ENCODE results near the gene SMYD3.

- TF ChIP-seq, protein P1, sequence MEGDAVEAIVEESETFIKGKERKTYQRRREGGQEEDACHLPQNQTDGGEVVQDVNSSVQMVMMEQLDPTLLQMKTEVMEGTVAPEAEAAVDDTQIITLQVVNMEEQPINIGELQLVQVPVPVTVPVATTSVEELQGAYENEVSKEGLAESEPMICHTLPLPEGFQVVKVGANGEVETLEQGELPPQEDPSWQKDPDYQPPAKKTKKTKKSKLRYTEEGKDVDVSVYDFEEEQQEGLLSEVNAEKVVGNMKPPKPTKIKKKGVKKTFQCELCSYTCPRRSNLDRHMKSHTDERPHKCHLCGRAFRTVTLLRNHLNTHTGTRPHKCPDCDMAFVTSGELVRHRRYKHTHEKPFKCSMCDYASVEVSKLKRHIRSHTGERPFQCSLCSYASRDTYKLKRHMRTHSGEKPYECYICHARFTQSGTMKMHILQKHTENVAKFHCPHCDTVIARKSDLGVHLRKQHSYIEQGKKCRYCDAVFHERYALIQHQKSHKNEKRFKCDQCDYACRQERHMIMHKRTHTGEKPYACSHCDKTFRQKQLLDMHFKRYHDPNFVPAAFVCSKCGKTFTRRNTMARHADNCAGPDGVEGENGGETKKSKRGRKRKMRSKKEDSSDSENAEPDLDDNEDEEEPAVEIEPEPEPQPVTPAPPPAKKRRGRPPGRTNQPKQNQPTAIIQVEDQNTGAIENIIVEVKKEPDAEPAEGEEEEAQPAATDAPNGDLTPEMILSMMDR (IDR thresholded peaks at IDR 0.05), result no peak
- no peak for TF ChIP-seq POLR2A (IDR thresholded peaks at IDR 0.05)
Measured at GRCh38 chr1:245965398-245965797, 541.7 kb downstream of the SMYD3 start.
